Esophagus muscularis mucosa (tissue), 4 donors: ENCODE measurements around the gene DOCK1. TPM values are rescaled to one million over a fixed set of nuclear protein-coding genes. Genes with fewer than 3 reads are reported as not detected.

Source experiments
- DNase-seq: peaks from one replicate; pipeline ENCODE4 v3.0.0-alpha.2; 2017; ENCODE audit errors: extremely low spot score
- H3K27ac ChIP-seq, 4 donors: fragments of 200-600 bp; sonication (generic); replicated peaks in 1 of 4; 1 replicate in 3 of 4; 2 replicates in 1 of 4; pipeline ENCODE4 v1.5.1; 2016 to 2019; ENCODE audit warnings: mild to moderate bottlenecking in 1 of 4
- H3K27me3 ChIP-seq, 4 donors: fragments of 200-600 bp; sonication (generic); one replicate each; pipeline versions ENCODE4 v1.5.1 to v1.6.0; 2016 to 2019
- H3K36me3 ChIP-seq, 4 donors: fragments of 200-600 bp; sonication (generic); one replicate each; pipeline ENCODE4 v1.5.1; 2016 to 2019
- H3K4me1 ChIP-seq, 4 donors: fragments of 200-600 bp; sonication (generic); one replicate each; pipeline ENCODE4 v1.5.1; 2016 to 2019
- H3K4me3 ChIP-seq, 4 donors: fragments of 200-600 bp; sonication (generic); 1 replicate in 2 of 4; 2 replicates in 2 of 4; pipeline ENCODE4 v1.5.1; 2016 to 2019; ENCODE audit warnings: mild to moderate bottlenecking in 4 of 4, moderate library complexity in 1 of 4
- H3K9me3 ChIP-seq, 4 donors: fragments of 200-600 bp; sonication (generic); 1 replicate in 3 of 4; 2 replicates in 1 of 4; pipeline ENCODE4 v1.5.1; 2016 to 2019
- EP300 ChIP-seq: sonication (generic); formaldehyde crosslinking; IDR thresholded peaks from one replicate; pipeline ENCODE4 v1.6.1; 2017; ENCODE audit warnings: antibody characterized with exemption
- POLR2A ChIP-seq: fragments of 450-650 bp; IDR thresholded peaks from one replicate; pipeline ENCODE4 v1.6.1; 2017; ENCODE audit warnings: antibody characterized with exemption, moderate library complexity, mild to moderate bottlenecking, low read depth
- POLR2AphosphoS5 ChIP-seq, 2 donors: sonication (generic); formaldehyde crosslinking; IDR thresholded peaks; one replicate each; pipeline ENCODE4 v1.6.1; 2017; ENCODE audit warnings: antibody characterized with exemption in 2 of 2
- WGBS: methylation state at CpG from one replicate; pipeline ENCODE4 v1.1.5; 2018; 5-methylcytosine and 5-hydroxymethylcytosine counted together
- intact Hi-C: fragments of 100-400 bp; cut with DNase I; formaldehyde crosslinking; loops from one replicate; pipeline ENCODE4 v1.15.1; 2023
- total RNA-seq, 4 donors: library from RNA; depleted of rRNA; stranded (reverse); fragments of >200 nt; gene quantifications; one replicate each; pipeline versions ENCODE4 v1.1.0 to v1.2.1, GENCODE V29; 2016
- TF ChIP-seq, protein P1 (sequence below), 3 experiments: fragments of 200-600 bp in 2 of 3; fragments of 450-650 bp in 1 of 3; sonication (generic) in 2 of 3; IDR thresholded peaks; one replicate each; pipeline ENCODE4 v1.5.1; 2017 to 2019; ENCODE audit warnings: antibody characterized with exemption in 3 of 3, mild to moderate bottlenecking in 2 of 3, moderate library complexity in 1 of 3

The DOCK1 gene
- total RNA-seq, 4 donors from 2014 or later, result 41.4 to 60.3 (median 55.3) TPM

DNA sequence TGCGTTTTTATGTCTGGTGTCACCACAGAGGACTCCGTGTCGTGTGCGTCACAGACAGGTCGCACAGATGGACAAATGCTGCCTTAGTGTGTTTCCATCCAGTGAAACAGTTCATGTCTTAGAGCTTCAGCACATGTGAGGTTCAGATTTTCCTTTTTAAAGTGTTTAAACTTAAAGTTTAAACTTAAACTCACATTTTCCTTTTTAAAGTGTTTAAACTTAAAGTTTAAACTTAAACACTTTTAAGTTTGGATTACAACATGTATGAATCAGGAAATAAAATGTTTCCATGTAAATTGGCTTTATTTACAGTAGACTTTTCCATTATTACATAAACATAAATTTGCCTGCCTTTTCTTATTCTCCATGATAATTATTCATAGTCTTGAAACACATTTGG is 223.9 kb downstream of the DOCK1 start:
- no peak for DNase-seq
- H3K36me3 ChIP-seq, result peaks cover 11 to 59% (median 46%) of the 10 kb centered on the region in 4 donors
- TF ChIP-seq EP300 (no peak), POLR2A (no peak), POLR2AphosphoS5 (IDR thresholded peaks at IDR 0.05) (no peak)
- TF ChIP-seq, protein P1, sequence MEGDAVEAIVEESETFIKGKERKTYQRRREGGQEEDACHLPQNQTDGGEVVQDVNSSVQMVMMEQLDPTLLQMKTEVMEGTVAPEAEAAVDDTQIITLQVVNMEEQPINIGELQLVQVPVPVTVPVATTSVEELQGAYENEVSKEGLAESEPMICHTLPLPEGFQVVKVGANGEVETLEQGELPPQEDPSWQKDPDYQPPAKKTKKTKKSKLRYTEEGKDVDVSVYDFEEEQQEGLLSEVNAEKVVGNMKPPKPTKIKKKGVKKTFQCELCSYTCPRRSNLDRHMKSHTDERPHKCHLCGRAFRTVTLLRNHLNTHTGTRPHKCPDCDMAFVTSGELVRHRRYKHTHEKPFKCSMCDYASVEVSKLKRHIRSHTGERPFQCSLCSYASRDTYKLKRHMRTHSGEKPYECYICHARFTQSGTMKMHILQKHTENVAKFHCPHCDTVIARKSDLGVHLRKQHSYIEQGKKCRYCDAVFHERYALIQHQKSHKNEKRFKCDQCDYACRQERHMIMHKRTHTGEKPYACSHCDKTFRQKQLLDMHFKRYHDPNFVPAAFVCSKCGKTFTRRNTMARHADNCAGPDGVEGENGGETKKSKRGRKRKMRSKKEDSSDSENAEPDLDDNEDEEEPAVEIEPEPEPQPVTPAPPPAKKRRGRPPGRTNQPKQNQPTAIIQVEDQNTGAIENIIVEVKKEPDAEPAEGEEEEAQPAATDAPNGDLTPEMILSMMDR (IDR thresholded peaks at IDR 0.05), result no peak
- 96% methylated on average over 5 of the region's 5 CpGs for WGBS
- intact Hi-C loops, result no loop called here
- H3K9me3 ChIP-seq, result no peaks in the 10 kb centered on the region
- H3K27me3 ChIP-seq, result no peaks in the 10 kb centered on the region
- H3K27ac ChIP-seq, result no peak overlapping the region
- no peaks in the 10 kb centered on the region for H3K4me1 ChIP-seq
- H3K4me3 ChIP-seq, result no peak overlapping the region

DNA sequence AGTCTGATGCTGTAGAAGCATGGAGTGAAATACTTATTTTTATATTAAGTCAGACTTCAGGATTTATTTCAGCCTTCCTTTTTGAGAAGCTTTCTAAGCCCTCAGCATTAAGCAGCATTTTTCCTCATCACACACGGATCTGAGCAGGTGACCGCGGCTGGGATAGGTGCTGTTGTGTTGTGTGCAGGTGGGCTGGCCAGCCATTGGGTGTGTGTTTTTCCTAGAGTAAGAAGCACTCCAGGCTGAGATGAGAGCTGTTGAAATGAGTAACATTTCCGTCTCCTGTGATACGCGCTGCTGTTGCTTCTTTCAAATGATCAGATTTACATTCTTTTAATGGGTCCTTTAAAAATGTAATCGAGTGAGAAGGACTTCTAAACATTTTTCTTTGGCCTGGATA is 227.2 kb downstream of the DOCK1 start:
- TF ChIP-seq POLR2A (no peak), POLR2AphosphoS5 (IDR thresholded peaks at IDR 0.05) (no peak), EP300 (no peak)
- TF ChIP-seq, protein P1 (IDR thresholded peaks at IDR 0.05), result no peak
- no peaks in the 10 kb centered on the region for H3K27me3 ChIP-seq
- no peaks in the 10 kb centered on the region for H3K9me3 ChIP-seq
- DNase-seq, result no peak
- no peak overlapping the region for H3K27ac ChIP-seq
- H3K4me3 ChIP-seq, result no peak overlapping the region
- intact Hi-C loops, result no loop called here
- H3K4me1 ChIP-seq, result no peaks in the 10 kb centered on the region
- 96% methylated on average over 7 of the region's 7 CpGs for WGBS
- peaks cover 5 to 48% (median 31%) of the 10 kb centered on the region in 4 donors for H3K36me3 ChIP-seq

DNA sequence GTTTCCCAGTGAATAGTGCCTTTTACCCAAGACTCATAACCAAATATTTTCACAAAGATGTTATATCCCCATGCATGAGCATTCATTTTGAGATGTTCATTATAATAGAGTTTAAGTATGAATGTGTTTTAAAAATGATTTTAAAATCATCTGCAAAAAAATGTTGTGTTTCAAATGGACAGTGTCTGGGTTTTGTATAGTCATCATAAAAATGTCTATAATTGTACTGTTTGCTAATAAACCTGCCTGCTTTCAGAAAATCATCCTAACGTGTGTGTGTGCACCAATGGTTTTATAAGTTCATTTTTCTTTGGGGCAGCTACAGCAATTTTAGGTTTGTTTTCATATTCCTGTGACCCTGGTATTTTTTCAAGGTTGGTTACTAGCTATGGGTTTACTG is 228.0 kb downstream of the DOCK1 start:
- Histone ChIP-seq H3K36me3 (peaks cover 0 to 44% (median 27%) of the 10 kb centered on the region in 4 donors), H3K9me3 (no peaks in the 10 kb centered on the region), H3K27ac (no peak overlapping the region), H3K27me3 (no peaks in the 10 kb centered on the region), H3K4me1 (no peaks in the 10 kb centered on the region), H3K4me3 (no peak overlapping the region)
- TF ChIP-seq, protein P1 (IDR thresholded peaks at IDR 0.05), result no peak
- TF ChIP-seq POLR2AphosphoS5 (IDR thresholded peaks at IDR 0.05) (no peak), EP300 (no peak), POLR2A (no peak)
- intact Hi-C loops, result no loop called here
- WGBS, result 82% methylated on average over 1 of the region's 1 CpG
- DNase-seq, result no peak

DNA sequence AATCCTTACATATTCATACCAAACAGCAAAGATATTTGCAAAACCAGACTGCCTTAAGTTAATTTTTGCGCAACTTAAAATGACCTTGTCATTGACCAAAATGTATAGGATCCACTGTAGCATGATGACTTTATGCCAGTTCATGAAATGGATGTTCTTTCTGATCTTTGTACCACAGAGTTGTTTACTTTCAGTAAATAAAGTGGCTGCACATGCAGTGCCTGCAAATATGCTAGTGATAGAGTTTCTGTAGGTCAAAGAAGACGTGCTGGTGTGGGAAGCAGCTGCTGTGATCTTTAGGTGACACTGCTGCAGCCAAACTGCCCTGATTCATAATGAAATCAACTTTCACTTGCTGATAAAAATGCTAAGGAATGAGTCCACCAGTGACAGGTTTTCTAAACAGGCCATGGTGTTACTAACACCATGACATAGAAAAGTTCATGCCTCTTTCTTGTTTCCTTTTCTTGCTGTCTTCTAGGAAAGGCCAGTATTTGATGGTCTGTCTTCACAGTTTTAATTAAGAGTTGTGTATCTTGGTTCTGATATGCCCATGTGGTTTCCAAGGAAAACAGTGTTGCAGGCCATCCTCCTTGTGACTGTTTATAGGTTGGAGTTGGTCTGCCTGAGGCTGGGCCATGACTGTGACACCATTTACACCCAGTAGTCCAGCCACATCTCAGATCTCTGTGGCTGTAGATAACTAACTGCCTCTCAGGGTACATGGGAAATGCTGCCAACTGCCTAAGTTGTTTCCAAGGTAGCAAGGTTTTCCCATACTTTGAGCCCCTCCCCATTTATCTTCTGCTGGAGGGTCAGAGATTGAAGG is 228.7 kb downstream of the DOCK1 start:
- Histone ChIP-seq H3K27ac (no peak overlapping the region), H3K9me3 (no peaks in the 10 kb centered on the region), H3K27me3 (no peaks in the 10 kb centered on the region), H3K4me1 (no peaks in the 10 kb centered on the region), H3K4me3 (no peak overlapping the region), H3K36me3 (peaks cover 0 to 42% (median 26%) of the 10 kb centered on the region in 4 donors)
- TF ChIP-seq POLR2A (no peak), POLR2AphosphoS5 (IDR thresholded peaks at IDR 0.05) (no peak), EP300 (no peak)
- TF ChIP-seq, protein P1 (IDR thresholded peaks at IDR 0.05), result no peak
- intact Hi-C loops, result no loop called here
- no peak for DNase-seq
- 65% methylated on average over 2 of the region's 2 CpGs for WGBS
